ENCODE data around the gene PCMT1.

The PCMT1 gene

GRCh38 chr6:149856256-149856994 lies 106.9 kb downstream of the PCMT1 start:
- DNase-seq, result no peak

- no peak for DNase-seq
Observed at GRCh38 chr6:149857541-149857940, 108.0 kb downstream of the PCMT1 start.

- DNase-seq, result peak in 1 of 2 experiments; percentile 31
Observed at GRCh38 chr6:149859368-149859767, 109.8 kb downstream of the PCMT1 start.

- no peak for DNase-seq
Observed at GRCh38 chr6:149859938-149860337, 110.4 kb downstream of the PCMT1 start.

- DNase-seq, result no peak
Observed at GRCh38 chr6:149860513-149860833, 110.9 kb downstream of the PCMT1 start.
